Astrocyte of the spinal cord (primary cell): ENCODE measurements around the gene ZNFX1.
A peak's percentile ranks its signal among the peaks of the same experiment; 100 is the strongest.

Experiments
- DNase-seq: peaks from one replicate; pipeline ENCODE4 v3.0.0; 2011; ENCODE audit warnings: low read depth, low spot score
- H3K4me3 ChIP-seq: 2 replicates; pipeline ENCODE4 v1.5.1; 2011; ENCODE audit warnings: low read depth, mild to moderate bottlenecking, low read length, moderate library complexity
- in situ Hi-C: cut with HindIII; loops from 2 replicates; pipeline ENCODE4 v1.10.0; 2017; ENCODE audit warnings: low sequenced_read_pairs
- TF ChIP-seq, protein P1 (sequence below): IDR thresholded peaks from 2 replicates; pipeline ENCODE4 v1.5.1; 2012; ENCODE audit warnings: low read depth, mild to moderate bottlenecking, low read length, inconsistent platforms

Gene ZNFX1

GRCh38 chr20:49247792-49248191 lies 30.1 kb downstream of the ZNFX1 start:
- DNase-seq = no peak
- in situ Hi-C loops = no loop called here
- H3K4me3 ChIP-seq = no peak overlapping the region
- TF ChIP-seq, protein P1, sequence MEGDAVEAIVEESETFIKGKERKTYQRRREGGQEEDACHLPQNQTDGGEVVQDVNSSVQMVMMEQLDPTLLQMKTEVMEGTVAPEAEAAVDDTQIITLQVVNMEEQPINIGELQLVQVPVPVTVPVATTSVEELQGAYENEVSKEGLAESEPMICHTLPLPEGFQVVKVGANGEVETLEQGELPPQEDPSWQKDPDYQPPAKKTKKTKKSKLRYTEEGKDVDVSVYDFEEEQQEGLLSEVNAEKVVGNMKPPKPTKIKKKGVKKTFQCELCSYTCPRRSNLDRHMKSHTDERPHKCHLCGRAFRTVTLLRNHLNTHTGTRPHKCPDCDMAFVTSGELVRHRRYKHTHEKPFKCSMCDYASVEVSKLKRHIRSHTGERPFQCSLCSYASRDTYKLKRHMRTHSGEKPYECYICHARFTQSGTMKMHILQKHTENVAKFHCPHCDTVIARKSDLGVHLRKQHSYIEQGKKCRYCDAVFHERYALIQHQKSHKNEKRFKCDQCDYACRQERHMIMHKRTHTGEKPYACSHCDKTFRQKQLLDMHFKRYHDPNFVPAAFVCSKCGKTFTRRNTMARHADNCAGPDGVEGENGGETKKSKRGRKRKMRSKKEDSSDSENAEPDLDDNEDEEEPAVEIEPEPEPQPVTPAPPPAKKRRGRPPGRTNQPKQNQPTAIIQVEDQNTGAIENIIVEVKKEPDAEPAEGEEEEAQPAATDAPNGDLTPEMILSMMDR = no peak

DNA sequence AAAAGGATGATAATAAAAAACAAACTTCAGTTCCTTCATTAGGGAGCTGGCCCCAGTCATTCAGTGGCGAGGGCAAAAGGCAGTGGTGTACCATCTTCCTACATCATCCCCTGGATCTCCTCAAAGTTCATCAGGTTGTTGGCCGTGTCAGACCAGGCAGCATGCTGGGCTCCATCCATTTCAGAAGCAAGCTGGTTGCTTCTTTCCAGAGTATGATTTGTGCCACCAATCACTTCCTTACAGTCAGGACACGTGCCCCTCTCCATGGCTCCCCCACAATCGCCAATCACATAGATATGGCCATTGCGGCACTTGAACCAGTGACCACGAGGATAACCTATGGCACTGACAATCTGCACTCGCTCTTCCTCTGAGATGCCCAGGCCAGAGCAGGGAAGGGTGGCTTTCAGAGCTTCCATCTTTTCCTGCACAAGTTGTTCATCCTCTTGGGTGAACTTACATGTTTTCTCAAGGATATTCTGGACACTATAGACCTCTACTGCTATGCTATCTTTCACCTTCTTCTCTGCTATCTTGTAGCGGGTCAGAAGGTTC lies 30.6 kb downstream of the ZNFX1 start:
- TF ChIP-seq, protein P1 = no peak
- no peak overlapping the region for H3K4me3 ChIP-seq
- no peak for DNase-seq
- in situ Hi-C loops = no loop called here

DNA sequence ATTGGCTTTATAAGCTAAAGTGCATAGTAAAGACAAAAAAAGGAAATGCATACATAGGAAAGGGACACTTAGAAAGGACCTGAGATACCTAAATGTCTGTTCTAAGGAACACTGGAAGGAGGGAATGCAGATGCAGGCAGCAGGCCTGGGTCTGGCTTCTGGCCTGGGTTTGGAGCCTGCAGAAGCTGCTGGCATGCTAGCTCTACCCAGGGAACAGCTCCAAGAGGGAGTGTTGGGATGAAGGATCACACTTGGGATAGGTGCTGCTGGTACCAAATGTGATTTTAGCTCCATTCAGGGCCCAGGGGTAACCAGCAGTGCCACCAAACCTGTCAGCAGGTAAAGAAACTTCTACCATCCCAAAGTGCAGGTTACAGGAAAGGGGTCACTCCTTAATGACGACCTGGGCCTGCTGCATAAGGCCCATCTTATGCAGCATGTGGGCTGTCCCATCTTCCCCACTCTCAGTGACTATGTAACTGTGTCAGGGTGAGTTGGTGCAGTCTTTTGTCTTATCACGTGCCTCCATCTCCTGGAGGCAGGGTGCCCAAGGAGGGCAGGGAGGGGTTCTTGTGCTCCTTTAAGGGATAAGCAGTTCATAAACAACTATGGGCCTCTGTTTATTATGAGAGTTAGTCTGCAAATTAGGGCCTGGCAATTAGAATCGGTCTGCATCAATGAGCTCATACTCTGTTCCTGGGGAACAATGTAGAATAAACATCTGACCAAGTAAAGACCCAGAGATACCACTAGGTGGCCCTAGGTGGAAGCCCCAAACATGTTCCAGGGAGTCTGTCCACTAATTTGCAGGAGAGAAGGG lies 31.7 kb downstream of the ZNFX1 start:
- in situ Hi-C loops = no loop called here
- DNase-seq = peak; percentile 59
- no peak overlapping the region for H3K4me3 ChIP-seq
- TF ChIP-seq, protein P1 = peak; percentile 76

DNA sequence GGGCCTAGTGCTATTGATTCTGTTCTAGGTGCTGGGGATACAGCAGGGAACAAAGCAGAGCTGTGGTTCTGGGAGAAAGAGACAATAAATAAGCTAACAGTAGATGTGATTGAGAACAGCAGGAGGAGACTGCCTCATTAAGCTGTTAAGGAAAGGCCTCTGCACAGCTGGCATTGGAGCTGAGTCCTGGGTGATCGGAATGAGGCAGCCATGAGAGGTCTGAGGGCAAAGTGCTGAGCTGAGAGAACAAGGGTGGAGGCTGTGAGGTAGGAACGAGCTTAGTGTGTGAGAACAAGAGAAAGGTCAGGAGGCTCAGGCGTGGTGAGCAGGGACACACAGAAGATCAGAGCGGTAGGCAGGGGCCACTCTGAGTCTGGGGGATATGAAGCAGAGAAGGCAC lies 40.3 kb downstream of the ZNFX1 start:
- H3K4me3 ChIP-seq = no peak overlapping the region
- in situ Hi-C loops = no loop called here
- TF ChIP-seq, protein P1 = no peak

DNA sequence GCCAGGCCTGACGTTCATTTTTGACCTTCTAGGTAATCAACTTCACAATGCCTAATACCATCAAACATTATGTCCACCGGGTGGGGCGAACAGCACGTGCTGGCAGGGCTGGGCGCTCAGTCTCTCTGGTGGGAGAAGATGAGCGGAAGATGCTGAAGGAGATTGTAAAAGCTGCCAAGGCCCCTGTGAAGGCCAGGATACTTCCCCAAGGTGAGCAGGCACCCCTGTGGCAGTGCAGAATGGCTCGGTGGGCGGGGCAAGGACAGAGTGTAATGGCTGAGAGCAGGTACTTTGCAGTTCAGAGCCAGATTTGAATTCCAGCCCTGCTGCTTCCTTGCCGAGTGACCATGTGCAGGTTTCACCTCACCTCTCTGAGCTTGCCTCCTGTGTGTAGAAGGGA lies 41.6 kb downstream of the ZNFX1 start:
- in situ Hi-C loops = no loop called here
- DNase-seq = no peak

More for the DNA sequence above, 40.3 kb downstream of the ZNFX1 start:
- DNase-seq = no peak

GRCh38 chr20:49234831-49235230 lies 43.0 kb downstream of the ZNFX1 start:
- in situ Hi-C loops = no loop called here
- TF ChIP-seq, protein P1 = no peak
- no peak overlapping the region for H3K4me3 ChIP-seq
- no peak for DNase-seq

More for the DNA sequence above, 41.6 kb downstream of the ZNFX1 start:
- H3K4me3 ChIP-seq = no peak overlapping the region
- TF ChIP-seq, protein P1 = no peak
